Adrenal gland (tissue), 5 donors: ENCODE results near the gene STIM2.
"Not testable (repeated sequence)": the region's sequence is repeated elsewhere in the genome, so short reads cannot be mapped to it uniquely, and the experiment has no call there.

Source experiments
- CTCF ChIP-seq, 6 experiments: fragments of 450-650 bp in 4 of 6; fragments of 200-600 bp in 2 of 6; sonication (generic) in 1 of 6; IDR thresholded peaks; 1 replicate in 5 of 6; 2 replicates in 1 of 6; pipeline versions ENCODE4 v1.5.1 to v1.8.0; 2016 to 2021; ENCODE audit warnings: antibody characterized with exemption in 6 of 6, mild to moderate bottlenecking in 2 of 6, moderate library complexity in 1 of 6
- POLR2A ChIP-seq, 2 donors: fragments of 450-650 bp; IDR thresholded peaks; one replicate each; pipeline ENCODE4 v1.6.1; 2017; ENCODE audit warnings: antibody characterized with exemption in 2 of 2, mild to moderate bottlenecking in 2 of 2, moderate library complexity in 1 of 2
- donor health status: DM: no; HTN: no; CAD: no.

- not testable (repeated sequence) for TF ChIP-seq CTCF, POLR2A (IDR thresholded peaks at IDR 0.05)
Measured at GRCh38 chr4:27035127-27035526, 174.5 kb downstream of the STIM2 start.
